DND-41 (cell line): ENCODE results near the gene RNF31.

Experiments used
- ATAC-seq: fragments of 200-7000 bp; cut with Tn5 transposase; 3 replicates; pipeline ENCODE4 v1.9.1; 2021; ENCODE audit warnings: low read depth; ENCODE audit not compliant: insufficient read depth
- DNase-seq: peaks from one replicate; pipeline ENCODE4 v3.0.0-alpha.2; 2020
- H2AFZ ChIP-seq: 2 replicates; pipeline ENCODE4 v1.6.0; 2012; ENCODE audit warnings: low read depth, low read length
- H3K27ac ChIP-seq: 2 replicates; pipeline ENCODE4 v1.5.1; 2012; ENCODE audit warnings: low read length, inconsistent platforms
- H3K27me3 ChIP-seq: fragments of 200-600 bp; sonication (generic); 2 replicates; pipeline ENCODE4 v1.6.0; 2012; ENCODE audit warnings: low read length, mild to moderate bottlenecking, inconsistent platforms; ENCODE audit not compliant: insufficient read depth, poor library complexity
- H3K36me3 ChIP-seq: 2 replicates; pipeline ENCODE4 v1.5.1; 2012; ENCODE audit warnings: low read length, inconsistent platforms; ENCODE audit not compliant: insufficient read depth
- H3K4me1 ChIP-seq: 2 replicates; pipeline ENCODE4 v1.5.1; 2012; ENCODE audit warnings: mild to moderate bottlenecking, low read length; ENCODE audit not compliant: insufficient read depth
- H3K4me2 ChIP-seq: 2 replicates; pipeline ENCODE4 v1.6.0; 2012; ENCODE audit warnings: mild to moderate bottlenecking, moderate library complexity, low read length, inconsistent platforms; ENCODE audit not compliant: insufficient read depth
- H3K4me3 ChIP-seq, 2 experiments: fragments of 200-600 bp in 1 of 2; shearing (Covaris generic) in 1 of 2; 2 replicates each; pipeline ENCODE4 v1.5.1; 2012 to 2016; ENCODE audit warnings: inconsistent platforms in 2 of 2, low read length in 2 of 2, mild to moderate bottlenecking in 2 of 2, low read depth in 1 of 2, moderate library complexity in 1 of 2
- H3K79me2 ChIP-seq: 2 replicates; pipeline ENCODE4 v1.6.0; 2012; ENCODE audit warnings: low read length, inconsistent platforms; ENCODE audit not compliant: insufficient read depth
- H3K9ac ChIP-seq: 2 replicates; pipeline ENCODE4 v1.6.0; 2012; ENCODE audit warnings: low read depth, mild to moderate bottlenecking, inconsistent platforms, low read length, moderate library complexity
- H3K9me3 ChIP-seq: 2 replicates; pipeline ENCODE4 v1.5.1; 2012; ENCODE audit warnings: low read length, moderate library complexity, mild to moderate bottlenecking, inconsistent platforms; ENCODE audit not compliant: insufficient read depth, severe bottlenecking
- H4K20me1 ChIP-seq: 2 replicates; pipeline ENCODE4 v1.6.0; 2012; ENCODE audit warnings: low read length; ENCODE audit not compliant: insufficient read depth
- EZH2 ChIP-seq: IDR thresholded peaks from 3 replicates; pipeline ENCODE4 v1.6.1; 2012; ENCODE audit warnings: borderline replicate concordance, low read depth, mild to moderate bottlenecking, moderate library complexity, low read length, inconsistent platforms; ENCODE audit not compliant: severe bottlenecking
- TF ChIP-seq, protein P1 (sequence below): IDR thresholded peaks from 2 replicates; pipeline ENCODE4 v1.5.1; 2012; ENCODE audit warnings: borderline replicate concordance, low read length, moderate library complexity, mild to moderate bottlenecking; ENCODE audit not compliant: poor library complexity, severe bottlenecking; ENCODE audit errors: extremely low read depth

RNF31 gene

DNA sequence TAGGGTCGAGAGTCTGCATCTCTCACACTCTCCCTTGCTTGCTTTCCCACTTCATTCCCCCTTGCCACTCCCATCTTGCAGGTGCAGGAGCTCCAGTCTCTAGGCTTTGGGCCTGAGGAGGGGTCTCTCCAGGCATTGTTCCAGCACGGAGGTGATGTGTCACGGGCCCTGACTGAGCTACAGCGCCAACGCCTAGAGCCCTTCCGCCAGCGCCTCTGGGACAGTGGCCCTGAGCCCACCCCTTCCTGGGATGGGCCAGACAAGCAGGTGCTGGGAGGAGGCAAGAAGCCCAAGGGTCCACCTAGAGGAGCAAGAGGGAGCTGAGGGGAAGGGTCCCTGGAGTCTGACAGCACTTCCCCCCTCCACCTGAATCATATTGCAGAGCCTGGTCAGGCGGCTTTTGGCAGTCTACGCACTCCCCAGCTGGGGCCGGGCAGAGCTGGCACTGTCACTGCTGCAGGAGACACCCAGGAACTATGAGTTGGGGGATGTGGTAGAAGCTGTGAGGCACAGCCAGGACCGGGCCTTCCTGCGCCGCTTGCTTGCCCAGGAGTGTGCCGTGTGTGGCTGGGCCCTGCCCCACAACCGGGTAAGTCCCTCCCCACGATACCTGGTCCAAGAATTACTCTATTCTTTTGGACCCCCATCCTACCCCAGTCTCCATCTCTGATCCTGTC is 4.2 kb downstream of the RNF31 start:
- peaks cover 23% of the 10 kb centered on the region for H4K20me1 ChIP-seq
- H3K27ac ChIP-seq: no peak overlapping the region
- no peaks in the 10 kb centered on the region for H3K27me3 ChIP-seq
- no peak for TF ChIP-seq EZH2
- TF ChIP-seq, protein P1, sequence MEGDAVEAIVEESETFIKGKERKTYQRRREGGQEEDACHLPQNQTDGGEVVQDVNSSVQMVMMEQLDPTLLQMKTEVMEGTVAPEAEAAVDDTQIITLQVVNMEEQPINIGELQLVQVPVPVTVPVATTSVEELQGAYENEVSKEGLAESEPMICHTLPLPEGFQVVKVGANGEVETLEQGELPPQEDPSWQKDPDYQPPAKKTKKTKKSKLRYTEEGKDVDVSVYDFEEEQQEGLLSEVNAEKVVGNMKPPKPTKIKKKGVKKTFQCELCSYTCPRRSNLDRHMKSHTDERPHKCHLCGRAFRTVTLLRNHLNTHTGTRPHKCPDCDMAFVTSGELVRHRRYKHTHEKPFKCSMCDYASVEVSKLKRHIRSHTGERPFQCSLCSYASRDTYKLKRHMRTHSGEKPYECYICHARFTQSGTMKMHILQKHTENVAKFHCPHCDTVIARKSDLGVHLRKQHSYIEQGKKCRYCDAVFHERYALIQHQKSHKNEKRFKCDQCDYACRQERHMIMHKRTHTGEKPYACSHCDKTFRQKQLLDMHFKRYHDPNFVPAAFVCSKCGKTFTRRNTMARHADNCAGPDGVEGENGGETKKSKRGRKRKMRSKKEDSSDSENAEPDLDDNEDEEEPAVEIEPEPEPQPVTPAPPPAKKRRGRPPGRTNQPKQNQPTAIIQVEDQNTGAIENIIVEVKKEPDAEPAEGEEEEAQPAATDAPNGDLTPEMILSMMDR: no peak
- DNase-seq (no peak), ATAC-seq (no peak)
- no peak overlapping the region for H3K4me3 ChIP-seq
- H3K79me2 ChIP-seq: peaks cover 26% of the 10 kb centered on the region
- no peak overlapping the region for H2AFZ ChIP-seq
- H3K9me3 ChIP-seq: no peaks in the 10 kb centered on the region
- H3K4me1 ChIP-seq: peaks cover 24% of the 10 kb centered on the region
- H3K9ac ChIP-seq: no peak overlapping the region
- peaks cover 75% of the 10 kb centered on the region for H3K36me3 ChIP-seq
- H3K4me2 ChIP-seq: no peak overlapping the region

DNA sequence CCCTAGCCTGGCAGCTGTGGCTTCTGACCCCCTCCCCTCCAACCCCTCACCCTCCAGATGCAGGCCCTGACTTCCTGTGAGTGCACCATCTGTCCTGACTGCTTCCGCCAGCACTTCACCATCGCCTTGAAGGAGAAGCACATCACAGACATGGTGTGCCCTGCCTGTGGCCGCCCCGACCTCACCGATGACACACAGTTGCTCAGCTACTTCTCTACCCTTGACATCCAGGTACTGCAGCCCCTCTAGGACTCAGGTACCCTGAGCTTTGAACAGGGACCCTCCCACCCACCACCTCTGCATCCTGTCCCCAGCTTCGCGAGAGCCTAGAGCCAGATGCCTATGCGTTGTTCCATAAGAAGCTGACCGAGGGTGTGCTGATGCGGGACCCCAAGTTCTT is 7.8 kb downstream of the RNF31 start:
- Histone ChIP-seq H3K27me3 (no peaks in the 10 kb centered on the region), H3K79me2 (no peaks in the 10 kb centered on the region; the same call in 1 of the 2 replicates), H4K20me1 (peaks cover 4% of the 10 kb centered on the region; the same call in 1 of the 2 replicates), H3K4me2 (no peak overlapping the region), H3K9me3 (no peaks in the 10 kb centered on the region), H3K36me3 (peaks cover 78% of the 10 kb centered on the region), H3K27ac (no peak overlapping the region), H3K9ac (no peak overlapping the region), H3K4me1 (peaks cover under 1% of the 10 kb centered on the region; the same call in 1 of the 2 replicates), H2AFZ (no peak overlapping the region), H3K4me3 (no peak overlapping the region)
- ATAC-seq: no peak
- no peak for DNase-seq
- TF ChIP-seq, protein P1: no peak
- no peak for TF ChIP-seq EZH2

DNA sequence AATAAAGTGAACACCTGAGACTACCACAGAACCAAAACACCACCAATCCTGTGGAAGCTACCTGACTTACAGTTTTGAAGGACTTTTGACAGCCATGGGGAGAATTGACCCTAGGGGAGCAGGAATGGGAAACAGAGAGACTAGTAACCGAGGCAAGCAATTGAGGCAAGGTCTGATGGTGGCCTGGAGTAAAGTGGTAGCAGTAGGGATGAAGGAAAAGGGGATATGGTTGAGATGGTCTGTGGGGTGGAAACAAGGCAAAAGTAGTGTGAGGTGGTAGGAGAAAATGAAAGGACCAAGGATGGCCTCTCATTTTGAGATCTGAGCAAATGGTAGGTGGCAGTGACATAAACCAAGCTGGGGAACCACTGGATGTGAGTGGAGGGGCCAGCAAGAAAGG is 9.5 kb downstream of the RNF31 start:
- no peaks in the 10 kb centered on the region for H3K27me3 ChIP-seq
- peaks cover 3% of the 10 kb centered on the region for H3K79me2 ChIP-seq
- ATAC-seq: no peak
- no peak for DNase-seq
- H3K4me3 ChIP-seq: no peak overlapping the region
- TF ChIP-seq, protein P1: no peak
- no peak for TF ChIP-seq EZH2
- no peak overlapping the region for H3K9ac ChIP-seq
- H3K4me1 ChIP-seq: peaks cover 15% of the 10 kb centered on the region
- no peak overlapping the region for H3K27ac ChIP-seq
- no peak overlapping the region for H2AFZ ChIP-seq
- H4K20me1 ChIP-seq: no peaks in the 10 kb centered on the region
- no peak overlapping the region for H3K4me2 ChIP-seq
- no peaks in the 10 kb centered on the region for H3K9me3 ChIP-seq
- H3K36me3 ChIP-seq: peaks cover 69% of the 10 kb centered on the region
